ACHN (cell line): ENCODE measurements around the gene EDNRA.
A peak's percentile ranks its signal among the peaks of the same experiment; 100 is the strongest.

Experiments
- DNase-seq: peaks from one replicate; pipeline ENCODE4 v3.0.0-alpha.2; 2015
- in situ Hi-C: cut with HindIII; loops from 2 replicates; pipeline ENCODE4 v1.10.0; 2017; ENCODE audit warnings: low sequenced_read_pairs, low pct_ligation_motif_present, low pct_unique_long_range_greater_than_20kb

The EDNRA gene

GRCh38 chr4:147492761-147493160, 11.9 kb downstream of the EDNRA start:
- in situ Hi-C loops: no loop called here
- DNase-seq: no peak

GRCh38 chr4:147493307-147493706, 12.4 kb downstream of the EDNRA start:
- no peak for DNase-seq
- in situ Hi-C loops: no loop called here

- in situ Hi-C loops: no loop called here
- no peak for DNase-seq
These were observed 13.4 kb downstream of the EDNRA start for GRCh38 chr4:147494301-147494700.

- DNase-seq: no peak
- in situ Hi-C loops: no loop called here
These were observed 15.6 kb downstream of the EDNRA start for GRCh38 chr4:147496500-147496899.

- in situ Hi-C loops: no loop called here
- no peak for DNase-seq
These were observed 17.2 kb downstream of the EDNRA start for GRCh38 chr4:147498031-147498660.

GRCh38 chr4:147508346-147508745, 27.4 kb downstream of the EDNRA start:
- in situ Hi-C loops: no loop called here
- DNase-seq: no peak

GRCh38 chr4:147509386-147509785, 28.5 kb downstream of the EDNRA start:
- no peak for DNase-seq
- in situ Hi-C loops: no loop called here

GRCh38 chr4:147510962-147511668, 30.2 kb downstream of the EDNRA start:
- no peak for DNase-seq
- in situ Hi-C loops: no loop called here

- DNase-seq: no peak
- in situ Hi-C loops: no loop called here
These were observed 32.2 kb downstream of the EDNRA start for GRCh38 chr4:147513091-147513490.

- DNase-seq: no peak
- in situ Hi-C loops: no loop called here
These were observed 33.1 kb downstream of the EDNRA start for GRCh38 chr4:147513952-147514351.

GRCh38 chr4:147515220-147515936, 34.5 kb downstream of the EDNRA start:
- in situ Hi-C loops: no loop called here

GRCh38 chr4:147516133-147516532, 35.2 kb downstream of the EDNRA start:
- no peak for DNase-seq
- in situ Hi-C loops: no loop called here

More at GRCh38 chr4:147515220-147515936, 34.5 kb downstream of the EDNRA start:
- no peak for DNase-seq

- in situ Hi-C loops: no loop called here
- no peak for DNase-seq
These were observed 37.2 kb downstream of the EDNRA start for GRCh38 chr4:147518086-147518485.

- peak; percentile 57 for DNase-seq
- in situ Hi-C loops: no loop called here
These were observed 38.2 kb downstream of the EDNRA start for GRCh38 chr4:147518846-147519767.

GRCh38 chr4:147524601-147525000, 43.7 kb downstream of the EDNRA start:
- in situ Hi-C loops: no loop called here
- no peak for DNase-seq

GRCh38 chr4:147525494-147526271, 44.8 kb downstream of the EDNRA start:
- DNase-seq: no peak
- in situ Hi-C loops: no loop called here

GRCh38 chr4:147526272-147526654, 45.4 kb downstream of the EDNRA start:
- in situ Hi-C loops: no loop called here
- no peak for DNase-seq

- in situ Hi-C loops: no loop called here
- DNase-seq: no peak
These were observed 47.2 kb downstream of the EDNRA start for GRCh38 chr4:147528054-147528453.
